Large intestine (tissue), 3 donors: ENCODE data around the gene SLC12A5. TPM values are rescaled to one million over a fixed set of nuclear protein-coding genes. Genes with fewer than 3 reads are reported as not detected.

Experiments used
- DNase-seq, 2 donors: peaks; one replicate each; pipeline versions ENCODE4 v3.0.0 to v3.0.0-alpha.2; 2013
- H3K27ac ChIP-seq: one replicate; pipeline ENCODE4 v1.5.1; 2013; ENCODE audit warnings: low read length
- H3K27me3 ChIP-seq: 2 replicates; pipeline ENCODE4 v1.6.1; 2013; ENCODE audit warnings: low read length; ENCODE audit not compliant: control insufficient read depth, insufficient read depth
- H3K36me3 ChIP-seq: 2 replicates; pipeline ENCODE4 v1.6.1; 2013; ENCODE audit warnings: low read length; ENCODE audit not compliant: control insufficient read depth, insufficient read depth
- H3K4me1 ChIP-seq: one replicate; pipeline ENCODE4 v1.6.1; 2013; ENCODE audit warnings: low read length; ENCODE audit not compliant: control insufficient read depth, insufficient read depth
- H3K4me3 ChIP-seq: one replicate; pipeline ENCODE4 v1.5.1; 2013; ENCODE audit warnings: low read length
- H3K9me3 ChIP-seq: one replicate; pipeline ENCODE4 v1.6.1; 2013; ENCODE audit warnings: mild to moderate bottlenecking, low read depth, low read length, moderate library complexity; ENCODE audit not compliant: control insufficient read depth
- WGBS: methylation state at CpG from one replicate; pipeline ENCODE4 v1.1.5; 2013; ENCODE audit warnings: low lambda C conversion rate; ENCODE audit not compliant: insufficient coverage; 5-methylcytosine and 5-hydroxymethylcytosine counted together
- polyA plus RNA-seq: library from polyadenylated mRNA; unstranded; fragments of 120-200 nt; gene quantifications from one replicate; pipeline ENCODE4 v1.2.1, GENCODE V29; 2013

The SLC12A5 gene
- polyA plus RNA-seq, 1 donor: 3.5 TPM

GRCh38 chr20:46062151-46062550 lies 33.1 kb downstream of the SLC12A5 start:
- H3K36me3 ChIP-seq: peaks cover 68% of the 10 kb centered on the region
- H3K27me3 ChIP-seq: peaks cover 22% of the 10 kb centered on the region
- WGBS: no CpG with 5 or more reads among the region's 4 CpGs
- peaks cover 8% of the 10 kb centered on the region for H3K4me1 ChIP-seq
- no peak overlapping the region for H3K4me3 ChIP-seq
- DNase-seq: no peak
- H3K27ac ChIP-seq: no peak overlapping the region
- peaks cover 2% of the 10 kb centered on the region for H3K9me3 ChIP-seq

- peaks cover 70% of the 10 kb centered on the region for H3K36me3 ChIP-seq
- H3K4me1 ChIP-seq: peaks cover 6% of the 10 kb centered on the region
- H3K27me3 ChIP-seq: peaks cover 17% of the 10 kb centered on the region
- H3K27ac ChIP-seq: no peak overlapping the region
- no peak for DNase-seq
- H3K4me3 ChIP-seq: no peak overlapping the region
- H3K9me3 ChIP-seq: no peaks in the 10 kb centered on the region
- WGBS: no CpG with 5 or more reads among the region's 12 CpGs
Measured at GRCh38 chr20:46062621-46063020, 33.6 kb downstream of the SLC12A5 start.

GRCh38 chr20:46063151-46063550 lies 34.1 kb downstream of the SLC12A5 start:
- peaks cover 75% of the 10 kb centered on the region for H3K36me3 ChIP-seq

GRCh38 chr20:46063652-46064054 lies 34.6 kb downstream of the SLC12A5 start:
- no CpG with 5 or more reads among the region's 3 CpGs for WGBS
- Histone ChIP-seq H3K36me3 (peaks cover 80% of the 10 kb centered on the region), H3K4me3 (no peak overlapping the region)

More at GRCh38 chr20:46063151-46063550, 34.1 kb downstream of the SLC12A5 start:
- H3K27me3 ChIP-seq: peaks cover 12% of the 10 kb centered on the region
- peaks cover 4% of the 10 kb centered on the region for H3K4me1 ChIP-seq
- no peak overlapping the region for H3K27ac ChIP-seq
- H3K9me3 ChIP-seq: no peaks in the 10 kb centered on the region
- DNase-seq: no peak
- WGBS: no CpG with 5 or more reads among the region's 8 CpGs
- no peak overlapping the region for H3K4me3 ChIP-seq

GRCh38 chr20:46065006-46065405 lies 36.0 kb downstream of the SLC12A5 start:
- peaks cover 92% of the 10 kb centered on the region for H3K36me3 ChIP-seq
- WGBS: no CpG with 5 or more reads among the region's 9 CpGs
- no peak overlapping the region for H3K27ac ChIP-seq
- H3K27me3 ChIP-seq: no peaks in the 10 kb centered on the region
- H3K9me3 ChIP-seq: no peaks in the 10 kb centered on the region
- DNase-seq: no peak
- no peak overlapping the region for H3K4me3 ChIP-seq
- no peaks in the 10 kb centered on the region for H3K4me1 ChIP-seq

More at GRCh38 chr20:46063652-46064054, 34.6 kb downstream of the SLC12A5 start:
- Histone ChIP-seq H3K4me1 (no peaks in the 10 kb centered on the region), H3K27me3 (peaks cover 7% of the 10 kb centered on the region), H3K9me3 (no peaks in the 10 kb centered on the region), H3K27ac (no peak overlapping the region)
- DNase-seq: no peak

GRCh38 chr20:46065691-46066090 lies 36.7 kb downstream of the SLC12A5 start:
- DNase-seq: no peak
- Histone ChIP-seq H3K4me1 (no peaks in the 10 kb centered on the region), H3K36me3 (peaks cover 91% of the 10 kb centered on the region)

GRCh38 chr20:46070215-46070900 lies 41.3 kb downstream of the SLC12A5 start:
- Histone ChIP-seq H3K27me3 (no peaks in the 10 kb centered on the region), H3K36me3 (peaks cover 68% of the 10 kb centered on the region), H3K9me3 (no peaks in the 10 kb centered on the region), H3K27ac (no peak overlapping the region), H3K4me1 (no peaks in the 10 kb centered on the region), H3K4me3 (no peak overlapping the region)
- DNase-seq: no peak
- WGBS: 93% methylated on average over 3 of the region's 20 CpGs

More at GRCh38 chr20:46065691-46066090, 36.7 kb downstream of the SLC12A5 start:
- no peak overlapping the region for H3K4me3 ChIP-seq
- 100% methylated on average over 1 of the region's 3 CpGs for WGBS
- H3K9me3 ChIP-seq: no peaks in the 10 kb centered on the region
- no peaks in the 10 kb centered on the region for H3K27me3 ChIP-seq
- no peak overlapping the region for H3K27ac ChIP-seq

GRCh38 chr20:46071573-46071972 lies 42.6 kb downstream of the SLC12A5 start:
- WGBS: 89% methylated on average over 3 of the region's 3 CpGs
- Histone ChIP-seq H3K36me3 (peaks cover 61% of the 10 kb centered on the region), H3K4me3 (no peak overlapping the region), H3K4me1 (no peaks in the 10 kb centered on the region), H3K27me3 (no peaks in the 10 kb centered on the region), H3K9me3 (no peaks in the 10 kb centered on the region), H3K27ac (no peak overlapping the region)
- no peak for DNase-seq

- Histone ChIP-seq H3K9me3 (no peaks in the 10 kb centered on the region), H3K27me3 (no peaks in the 10 kb centered on the region), H3K27ac (no peak overlapping the region), H3K36me3 (peaks cover 61% of the 10 kb centered on the region), H3K4me1 (no peaks in the 10 kb centered on the region), H3K4me3 (no peak overlapping the region)
- 100% methylated on average over 2 of the region's 4 CpGs for WGBS
- DNase-seq: no peak
Measured at GRCh38 chr20:46073024-46073423, 44.0 kb downstream of the SLC12A5 start.

GRCh38 chr20:46073443-46073842 lies 44.4 kb downstream of the SLC12A5 start:
- no CpG with 5 or more reads among the region's 3 CpGs for WGBS
- DNase-seq: no peak
- peaks cover 62% of the 10 kb centered on the region for H3K36me3 ChIP-seq
- no peak overlapping the region for H3K4me3 ChIP-seq
- no peak overlapping the region for H3K27ac ChIP-seq
- no peaks in the 10 kb centered on the region for H3K4me1 ChIP-seq
- no peaks in the 10 kb centered on the region for H3K27me3 ChIP-seq
- no peaks in the 10 kb centered on the region for H3K9me3 ChIP-seq

GRCh38 chr20:46074006-46074405 lies 45.0 kb downstream of the SLC12A5 start:
- H3K4me1 ChIP-seq: no peaks in the 10 kb centered on the region
- H3K27ac ChIP-seq: no peak overlapping the region
- H3K27me3 ChIP-seq: no peaks in the 10 kb centered on the region
- H3K4me3 ChIP-seq: no peak overlapping the region
- WGBS: no CpG with 5 or more reads among the region's 3 CpGs
- H3K36me3 ChIP-seq: peaks cover 62% of the 10 kb centered on the region
- H3K9me3 ChIP-seq: no peaks in the 10 kb centered on the region
- no peak for DNase-seq
